ENCODE measurements around the gene NR1D2. TPM values are rescaled to one million over a fixed set of nuclear protein-coding genes. Genes with fewer than 3 reads are reported as not detected.
A peak's percentile ranks its signal among the peaks of the same experiment; 100 is the strongest.

The NR1D2 gene
- total RNA-seq, 4 donors from 2014 or later = 19.6 to 36.9 (median 22.7) TPM

- DNase-seq (ENCODE audit: low spot score) (no peak), ATAC-seq (ENCODE audit: low FRiP score) (no peak)
- TF ChIP-seq, protein P1, sequence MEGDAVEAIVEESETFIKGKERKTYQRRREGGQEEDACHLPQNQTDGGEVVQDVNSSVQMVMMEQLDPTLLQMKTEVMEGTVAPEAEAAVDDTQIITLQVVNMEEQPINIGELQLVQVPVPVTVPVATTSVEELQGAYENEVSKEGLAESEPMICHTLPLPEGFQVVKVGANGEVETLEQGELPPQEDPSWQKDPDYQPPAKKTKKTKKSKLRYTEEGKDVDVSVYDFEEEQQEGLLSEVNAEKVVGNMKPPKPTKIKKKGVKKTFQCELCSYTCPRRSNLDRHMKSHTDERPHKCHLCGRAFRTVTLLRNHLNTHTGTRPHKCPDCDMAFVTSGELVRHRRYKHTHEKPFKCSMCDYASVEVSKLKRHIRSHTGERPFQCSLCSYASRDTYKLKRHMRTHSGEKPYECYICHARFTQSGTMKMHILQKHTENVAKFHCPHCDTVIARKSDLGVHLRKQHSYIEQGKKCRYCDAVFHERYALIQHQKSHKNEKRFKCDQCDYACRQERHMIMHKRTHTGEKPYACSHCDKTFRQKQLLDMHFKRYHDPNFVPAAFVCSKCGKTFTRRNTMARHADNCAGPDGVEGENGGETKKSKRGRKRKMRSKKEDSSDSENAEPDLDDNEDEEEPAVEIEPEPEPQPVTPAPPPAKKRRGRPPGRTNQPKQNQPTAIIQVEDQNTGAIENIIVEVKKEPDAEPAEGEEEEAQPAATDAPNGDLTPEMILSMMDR (IDR thresholded peaks at IDR 0.05) = no peak
Observed at GRCh38 chr3:23944007-23944783, 891 bp upstream of the NR1D2 start.

- TF ChIP-seq, protein P1 (IDR thresholded peaks at IDR 0.05) = no peak
- ATAC-seq (ENCODE audit: low FRiP score) = no peak
- no peak for DNase-seq (ENCODE audit: low spot score)
Observed at GRCh38 chr3:23945663-23945912, 502 bp downstream of the NR1D2 start.

DNA sequence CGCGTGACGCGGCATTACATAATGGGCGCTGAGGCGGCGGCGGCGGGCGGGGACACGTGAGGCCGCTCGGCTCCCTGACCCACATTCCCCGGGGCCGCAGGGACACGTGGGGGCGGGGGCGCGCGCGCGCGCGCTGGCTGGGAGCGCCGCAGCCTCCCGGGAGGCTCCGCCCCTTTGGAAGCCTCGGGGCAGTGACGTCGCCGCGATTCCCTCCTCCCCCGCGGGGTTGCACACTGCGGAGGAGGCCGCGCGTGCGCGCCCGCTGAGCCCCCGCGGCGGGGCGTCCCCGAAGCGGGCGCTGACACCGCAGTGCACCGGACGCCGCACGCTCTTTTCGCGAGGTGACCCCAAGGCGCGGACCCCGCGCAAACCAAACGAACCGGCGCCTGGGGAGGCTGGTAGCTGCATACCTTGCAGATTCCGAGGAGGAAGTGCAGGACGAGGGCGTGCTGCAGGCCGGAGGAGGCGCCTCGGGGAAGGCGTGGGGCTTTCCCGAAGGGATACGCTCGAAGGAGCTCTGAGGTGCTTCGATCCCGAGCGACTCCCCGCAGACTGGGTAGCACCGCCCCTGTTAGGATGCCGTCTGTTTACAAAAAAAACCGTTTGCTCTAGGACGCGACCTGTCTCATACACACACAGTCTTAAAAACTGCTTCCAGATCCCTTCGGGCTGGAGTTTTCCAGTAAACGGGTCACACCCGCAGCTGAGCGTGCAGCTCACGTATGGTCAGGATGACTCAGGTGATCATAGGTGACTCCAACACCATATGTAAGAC is 1.0 kb downstream of the NR1D2 start:
- ATAC-seq (ENCODE audit: low FRiP score) = peak; percentile 87
- TF ChIP-seq, protein P1 (IDR thresholded peaks at IDR 0.05) = no peak

GRCh38 chr3:23948761-23949160 is 3.7 kb downstream of the NR1D2 start:
- no peak for ATAC-seq (ENCODE audit: low FRiP score)
- no peak for DNase-seq (ENCODE audit: low spot score)
- TF ChIP-seq, protein P1 (IDR thresholded peaks at IDR 0.05) = no peak

More for the DNA sequence above, 1.0 kb downstream of the NR1D2 start:
- peak; percentile 97 for DNase-seq (ENCODE audit: low spot score)

DNA sequence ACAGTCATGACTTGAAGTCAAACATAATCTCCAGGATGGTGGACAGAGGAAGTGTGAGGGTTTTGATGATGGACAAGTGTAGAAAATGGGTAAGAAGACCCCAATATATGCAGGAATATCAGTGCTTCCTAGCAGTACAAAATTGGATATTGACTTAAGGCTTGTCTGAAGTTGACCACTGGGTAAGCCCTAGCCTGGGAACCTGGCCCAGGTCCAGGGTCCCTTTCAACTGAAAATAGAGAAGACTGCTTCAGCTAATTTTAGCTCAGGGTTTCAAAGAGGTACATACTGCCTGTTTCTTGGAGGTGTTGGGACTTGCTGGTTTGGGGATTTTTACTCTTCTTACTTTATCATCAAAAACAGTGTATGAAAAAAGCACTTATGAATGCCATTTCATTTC is 4.7 kb downstream of the NR1D2 start:
- no peak for ATAC-seq (ENCODE audit: low FRiP score)
- TF ChIP-seq, protein P1 (IDR thresholded peaks at IDR 0.05) = no peak
- DNase-seq (ENCODE audit: low spot score) = no peak

DNA sequence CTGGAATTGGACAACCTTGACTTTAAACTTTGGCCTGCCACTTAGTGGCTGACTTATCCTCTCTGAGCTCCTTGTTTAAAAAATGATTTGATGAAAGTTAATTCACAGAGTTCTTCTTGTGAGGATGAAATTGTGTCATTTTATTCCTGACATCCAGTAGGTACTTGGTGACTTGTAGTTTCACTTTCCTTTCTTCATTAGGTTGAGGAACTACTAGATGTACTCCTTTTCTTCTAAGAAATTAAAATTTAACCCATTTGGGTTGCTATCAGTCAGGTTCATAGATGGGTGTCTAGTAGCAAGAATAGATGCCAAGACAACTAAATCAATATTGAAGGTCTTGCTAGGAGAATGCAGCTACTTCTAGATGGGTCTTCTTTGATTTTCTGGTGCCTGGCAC is 5.2 kb downstream of the NR1D2 start:
- TF ChIP-seq, protein P1 (IDR thresholded peaks at IDR 0.05) = no peak
- ATAC-seq (ENCODE audit: low FRiP score) = no peak

GRCh38 chr3:23952646-23953045 is 7.6 kb downstream of the NR1D2 start:
- no peak for DNase-seq (ENCODE audit: low spot score)
- no peak for ATAC-seq (ENCODE audit: low FRiP score)
- TF ChIP-seq, protein P1 (IDR thresholded peaks at IDR 0.05) = no peak

More for the DNA sequence above, 5.2 kb downstream of the NR1D2 start:
- no peak for DNase-seq (ENCODE audit: low spot score)
